WTC11 (cell line): ENCODE measurements around the gene ASB14. TPM values are rescaled to one million over a fixed set of nuclear protein-coding genes. Genes with fewer than 3 reads are reported as not detected.

Experiments
- ATAC-seq: fragments of 200-7000 bp; cut with Tn5 transposase; 2 replicates; pipeline ENCODE4 v1.10.0; 2021; ENCODE audit warnings: mild to moderate bottlenecking, moderate library complexity
- CTCF ChIA-PET: fragments of 300-600 bp; sonication (Branson Sonifier 250); formaldehyde crosslinking; loops from one replicate; lab custom pipeline; 2021; ENCODE audit warnings: antibody characterized with exemption; lab: Charles Lee
- POLR2A ChIA-PET: fragments of 350-600 bp; sonication (Branson Sonifier 250); formaldehyde crosslinking; loops from one replicate; lab custom pipeline; 2021; ENCODE audit warnings: antibody characterized with exemption; lab: Charles Lee
- DNase-seq: peaks from one replicate; pipeline ENCODE4 v3.0.0; 2021; ENCODE audit warnings: low spot score
- H3K27ac Mint-ChIP-seq: 2 replicates; pipeline ENCODE4 v1.8.0; 2021; ENCODE audit warnings: mixed read lengths
- H3K27me3 Mint-ChIP-seq: 2 replicates; pipeline ENCODE4 v1.8.0; 2021; ENCODE audit warnings: low read depth, mild to moderate bottlenecking, moderate library complexity, mixed read lengths
- H3K36me3 Mint-ChIP-seq: 2 replicates; pipeline ENCODE4 v1.8.0; 2021; ENCODE audit warnings: mixed read lengths
- H3K4me1 Mint-ChIP-seq: 2 replicates; pipeline ENCODE4 v1.8.0; 2022; ENCODE audit warnings: mixed read lengths
- H3K4me3 Mint-ChIP-seq: 2 replicates; pipeline ENCODE4 v1.8.0; 2021; ENCODE audit warnings: mild to moderate bottlenecking, moderate library complexity, mixed read lengths
- H3K9me3 Mint-ChIP-seq: 2 replicates; pipeline ENCODE4 v1.8.0; 2021; ENCODE audit warnings: mixed read lengths
- GRHL2 ChIP-seq: fragments of 250-450 bp; sonication (Bioruptor Pico); IDR thresholded peaks from 2 replicates; pipeline ENCODE4 v1.8.0; 2022; ENCODE audit warnings: mild to moderate bottlenecking, moderate library complexity; ENCODE audit not compliant: insufficient replicate concordance, severe bottlenecking
- KAT7 ChIP-seq: sonication (generic); formaldehyde crosslinking; IDR thresholded peaks from 2 replicates; pipeline ENCODE4 v1.8.1; 2023; ENCODE audit warnings: missing genetic modification reagents, mild to moderate bottlenecking, borderline replicate concordance
- NFE2L1 ChIP-seq: sonication (generic); formaldehyde crosslinking; IDR thresholded peaks from 2 replicates; pipeline ENCODE4 v1.8.1; 2023; ENCODE audit warnings: missing genetic modification reagents
- OVOL2 ChIP-seq: fragments of 250-450 bp; sonication (Bioruptor Pico); IDR thresholded peaks from 2 replicates; pipeline ENCODE4 v1.9.0; 2021; ENCODE audit warnings: mild to moderate bottlenecking, borderline replicate concordance
- SMAD3 ChIP-seq: sonication (generic); formaldehyde crosslinking; IDR thresholded peaks from 2 replicates; pipeline ENCODE4 v1.8.0; 2022; ENCODE audit warnings: missing genetic modification reagents, mild to moderate bottlenecking, borderline replicate concordance
- SOX15 ChIP-seq: fragments of 250-450 bp; sonication (Bioruptor Pico); IDR thresholded peaks from 2 replicates; pipeline ENCODE4 v1.9.0; 2021; ENCODE audit warnings: mild to moderate bottlenecking
- SP1 ChIP-seq: sonication (generic); formaldehyde crosslinking; conservative IDR thresholded peaks from 2 replicates; pipeline ENCODE4 v1.8.1; 2022; ENCODE audit warnings: missing genetic modification reagents
- TEAD1 ChIP-seq: sonication (generic); formaldehyde crosslinking; IDR thresholded peaks from 2 replicates; pipeline ENCODE4 v1.8.0; 2022; ENCODE audit warnings: mild to moderate bottlenecking, missing genetic modification reagents
- ZBTB21 ChIP-seq: sonication (generic); formaldehyde crosslinking; IDR thresholded peaks from 2 replicates; pipeline ENCODE4 v1.8.1; 2023; ENCODE audit warnings: mild to moderate bottlenecking, missing genetic modification reagents, borderline replicate concordance
- ZNF416 ChIP-seq: fragments of 250-450 bp; sonication (Bioruptor Pico); IDR thresholded peaks from 2 replicates; pipeline ENCODE4 v1.9.0; 2021; ENCODE audit warnings: mild to moderate bottlenecking, inconsistent platforms
- ZNF671 ChIP-seq: fragments of 250-450 bp; sonication (Bioruptor Pico); IDR thresholded peaks from 2 replicates; pipeline ENCODE4 v1.8.0; 2021; ENCODE audit warnings: mild to moderate bottlenecking
- total RNA-seq: library from RNA; stranded (reverse); gene quantifications from 3 replicates; pipeline ENCODE4 v1.2.3, GENCODE V29; 2021
- TF ChIP-seq, protein P1 (sequence below): sonication (generic); formaldehyde crosslinking; IDR thresholded peaks from 2 replicates; pipeline ENCODE4 v1.8.0; 2022; ENCODE audit warnings: mild to moderate bottlenecking, missing genetic modification reagents
- TF ChIP-seq, protein P2 (sequence below): sonication (generic); formaldehyde crosslinking; IDR thresholded peaks from 2 replicates; pipeline ENCODE4 v1.8.1; 2022; ENCODE audit warnings: low read depth, mild to moderate bottlenecking, moderate library complexity, missing genetic modification reagents, borderline replicate concordance
- TF ChIP-seq, protein P3 (sequence below): sonication (generic); formaldehyde crosslinking; IDR thresholded peaks from 2 replicates; pipeline ENCODE4 v1.8.1; 2023; ENCODE audit warnings: mild to moderate bottlenecking, moderate library complexity, missing genetic modification reagents
- TF ChIP-seq, protein P4 (sequence below): fragments of 250-450 bp; sonication (Bioruptor Pico); IDR thresholded peaks from 2 replicates; pipeline ENCODE4 v1.9.0; 2021; ENCODE audit warnings: mild to moderate bottlenecking, borderline replicate concordance
- TF ChIP-seq, protein P5 (sequence below): sonication (generic); formaldehyde crosslinking; IDR thresholded peaks from 2 replicates; pipeline ENCODE4 v1.8.0; 2022; ENCODE audit warnings: mild to moderate bottlenecking, missing genetic modification reagents
- TF ChIP-seq, protein P6 (sequence below): fragments of 250-450 bp; sonication (Bioruptor Pico); IDR thresholded peaks from 2 replicates; pipeline ENCODE4 v1.9.0; 2021; ENCODE audit warnings: moderate library complexity, mild to moderate bottlenecking, inconsistent platforms, borderline replicate concordance
- TF ChIP-seq, protein P7 (sequence below): sonication (generic); formaldehyde crosslinking; IDR thresholded peaks from 2 replicates; pipeline ENCODE4 v1.8.0; 2023; ENCODE audit warnings: missing genetic modification reagents

Gene ASB14
- total RNA-seq, 1 experiment from 2014 or later, result not detected

DNA sequence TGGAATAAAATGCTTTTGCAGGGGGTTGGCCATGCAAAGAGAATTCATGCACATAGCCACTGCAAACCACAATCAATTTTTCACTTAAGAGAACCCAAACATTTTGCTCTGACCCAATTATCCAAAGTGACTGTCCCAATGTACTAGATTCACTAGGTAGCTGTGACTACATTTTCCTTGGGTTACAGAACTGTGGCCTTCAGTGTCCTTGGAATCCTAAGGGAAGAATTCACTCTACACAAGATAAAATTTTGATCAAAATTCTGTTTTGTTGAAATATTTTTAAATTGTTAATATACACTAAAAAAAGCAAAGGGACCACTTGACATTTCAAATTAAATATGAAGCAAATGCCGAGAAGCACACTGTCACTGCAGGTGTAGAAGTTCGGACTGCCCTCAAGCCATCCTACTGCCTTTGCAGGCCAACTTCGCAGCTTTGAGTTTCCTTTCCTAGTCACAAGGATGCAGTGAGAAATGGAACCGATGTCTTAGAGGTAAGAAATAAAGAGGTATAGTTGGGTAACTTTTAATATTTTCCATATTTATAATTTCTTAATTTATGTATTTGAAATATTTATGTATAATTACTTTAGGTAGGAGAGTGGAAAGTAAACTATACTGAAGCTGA is 527 bp upstream of the ASB14 start:
- no peak for TF ChIP-seq GRHL2
- TF ChIP-seq NFE2L1 (CRISPR knock-in tag), result no peak
- TF ChIP-seq SMAD3 (CRISPR knock-in tag), result no peak
- TF ChIP-seq, all 79 proteins: peak for 0
- no peak for DNase-seq
- no peaks in the 10 kb centered on the region for H3K36me3 Mint-ChIP-seq
- no peak for ATAC-seq
- no peaks in the 10 kb centered on the region for H3K9me3 Mint-ChIP-seq
- H3K4me3 Mint-ChIP-seq, result no peak overlapping the region
- ChIA-PET CTCF (no interaction called here), POLR2A (no interaction called here)
- no peaks in the 10 kb centered on the region for H3K27me3 Mint-ChIP-seq
- H3K27ac Mint-ChIP-seq, result no peak overlapping the region
- H3K4me1 Mint-ChIP-seq, result no peaks in the 10 kb centered on the region

DNA sequence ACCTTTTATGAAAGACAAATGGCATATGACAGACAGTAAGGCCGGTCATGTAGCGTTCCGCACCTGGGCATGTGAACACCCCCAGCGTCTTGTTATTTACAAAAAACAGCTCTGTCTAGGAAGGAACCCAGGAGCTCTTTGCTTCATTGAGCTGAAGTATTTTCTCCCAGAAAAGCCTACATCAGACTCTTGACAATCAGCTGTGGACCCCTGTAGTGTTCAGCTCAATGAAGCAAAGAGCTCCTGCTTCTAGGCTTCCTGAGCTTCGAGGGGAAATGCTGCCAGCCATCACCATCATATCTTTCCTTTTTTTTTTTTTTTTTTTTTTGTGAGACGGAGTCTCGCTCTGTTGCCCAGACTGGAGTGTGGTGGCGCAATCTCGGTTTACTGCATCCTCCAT is 4.1 kb downstream of the ASB14 start:
- H3K4me3 Mint-ChIP-seq, result no peak overlapping the region
- no peaks in the 10 kb centered on the region; the same call in 1 of the 2 replicates for H3K36me3 Mint-ChIP-seq
- peaks cover 15% of the 10 kb centered on the region for H3K9me3 Mint-ChIP-seq
- CTCF ChIA-PET, result interaction anchor here (1.9 kb wide), 1 partner anchor 109 kb away, joined by 8 read pairs; no protein-coding TSS in a partner anchor
- H3K27ac Mint-ChIP-seq, result no peak overlapping the region
- ATAC-seq (no peak), DNase-seq (no peak)
- no peaks in the 10 kb centered on the region for H3K27me3 Mint-ChIP-seq
- H3K4me1 Mint-ChIP-seq, result no peaks in the 10 kb centered on the region
- POLR2A ChIA-PET, result no interaction called here
- TF ChIP-seq, protein P1, sequence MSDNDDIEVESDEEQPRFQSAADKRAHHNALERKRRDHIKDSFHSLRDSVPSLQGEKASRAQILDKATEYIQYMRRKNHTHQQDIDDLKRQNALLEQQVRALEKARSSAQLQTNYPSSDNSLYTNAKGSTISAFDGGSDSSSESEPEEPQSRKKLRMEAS (CRISPR knock-in tag), result no peak
- TF ChIP-seq SP1 (no peak), ZNF671 (CRISPR knock-in tag) (no peak), ZNF416 (CRISPR knock-in tag) (no peak), TEAD1 (CRISPR knock-in tag) (no peak)
- TF ChIP-seq, protein P2, sequence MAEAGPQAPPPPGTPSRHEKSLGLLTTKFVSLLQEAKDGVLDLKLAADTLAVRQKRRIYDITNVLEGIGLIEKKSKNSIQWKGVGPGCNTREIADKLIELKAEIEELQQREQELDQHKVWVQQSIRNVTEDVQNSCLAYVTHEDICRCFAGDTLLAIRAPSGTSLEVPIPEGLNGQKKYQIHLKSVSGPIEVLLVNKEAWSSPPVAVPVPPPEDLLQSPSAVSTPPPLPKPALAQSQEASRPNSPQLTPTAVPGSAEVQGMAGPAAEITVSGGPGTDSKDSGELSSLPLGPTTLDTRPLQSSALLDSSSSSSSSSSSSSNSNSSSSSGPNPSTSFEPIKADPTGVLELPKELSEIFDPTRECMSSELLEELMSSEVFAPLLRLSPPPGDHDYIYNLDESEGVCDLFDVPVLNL, result no peak
- TF ChIP-seq, protein P3, sequence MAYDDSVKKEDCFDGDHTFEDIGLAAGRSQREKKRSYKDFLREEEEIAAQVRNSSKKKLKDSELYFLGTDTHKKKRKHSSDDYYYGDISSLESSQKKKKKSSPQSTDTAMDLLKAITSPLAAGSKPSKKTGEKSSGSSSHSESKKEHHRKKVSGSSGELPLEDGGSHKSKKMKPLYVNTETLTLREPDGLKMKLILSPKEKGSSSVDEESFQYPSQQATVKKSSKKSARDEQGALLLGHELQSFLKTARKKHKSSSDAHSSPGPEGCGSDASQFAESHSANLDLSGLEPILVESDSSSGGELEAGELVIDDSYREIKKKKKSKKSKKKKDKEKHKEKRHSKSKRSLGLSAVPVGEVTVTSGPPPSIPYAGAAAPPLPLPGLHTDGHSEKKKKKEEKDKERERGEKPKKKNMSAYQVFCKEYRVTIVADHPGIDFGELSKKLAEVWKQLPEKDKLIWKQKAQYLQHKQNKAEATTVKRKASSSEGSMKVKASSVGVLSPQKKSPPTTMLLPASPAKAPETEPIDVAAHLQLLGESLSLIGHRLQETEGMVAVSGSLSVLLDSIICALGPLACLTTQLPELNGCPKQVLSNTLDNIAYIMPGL (CRISPR knock-in tag), result no peak
- TF ChIP-seq, protein P4, sequence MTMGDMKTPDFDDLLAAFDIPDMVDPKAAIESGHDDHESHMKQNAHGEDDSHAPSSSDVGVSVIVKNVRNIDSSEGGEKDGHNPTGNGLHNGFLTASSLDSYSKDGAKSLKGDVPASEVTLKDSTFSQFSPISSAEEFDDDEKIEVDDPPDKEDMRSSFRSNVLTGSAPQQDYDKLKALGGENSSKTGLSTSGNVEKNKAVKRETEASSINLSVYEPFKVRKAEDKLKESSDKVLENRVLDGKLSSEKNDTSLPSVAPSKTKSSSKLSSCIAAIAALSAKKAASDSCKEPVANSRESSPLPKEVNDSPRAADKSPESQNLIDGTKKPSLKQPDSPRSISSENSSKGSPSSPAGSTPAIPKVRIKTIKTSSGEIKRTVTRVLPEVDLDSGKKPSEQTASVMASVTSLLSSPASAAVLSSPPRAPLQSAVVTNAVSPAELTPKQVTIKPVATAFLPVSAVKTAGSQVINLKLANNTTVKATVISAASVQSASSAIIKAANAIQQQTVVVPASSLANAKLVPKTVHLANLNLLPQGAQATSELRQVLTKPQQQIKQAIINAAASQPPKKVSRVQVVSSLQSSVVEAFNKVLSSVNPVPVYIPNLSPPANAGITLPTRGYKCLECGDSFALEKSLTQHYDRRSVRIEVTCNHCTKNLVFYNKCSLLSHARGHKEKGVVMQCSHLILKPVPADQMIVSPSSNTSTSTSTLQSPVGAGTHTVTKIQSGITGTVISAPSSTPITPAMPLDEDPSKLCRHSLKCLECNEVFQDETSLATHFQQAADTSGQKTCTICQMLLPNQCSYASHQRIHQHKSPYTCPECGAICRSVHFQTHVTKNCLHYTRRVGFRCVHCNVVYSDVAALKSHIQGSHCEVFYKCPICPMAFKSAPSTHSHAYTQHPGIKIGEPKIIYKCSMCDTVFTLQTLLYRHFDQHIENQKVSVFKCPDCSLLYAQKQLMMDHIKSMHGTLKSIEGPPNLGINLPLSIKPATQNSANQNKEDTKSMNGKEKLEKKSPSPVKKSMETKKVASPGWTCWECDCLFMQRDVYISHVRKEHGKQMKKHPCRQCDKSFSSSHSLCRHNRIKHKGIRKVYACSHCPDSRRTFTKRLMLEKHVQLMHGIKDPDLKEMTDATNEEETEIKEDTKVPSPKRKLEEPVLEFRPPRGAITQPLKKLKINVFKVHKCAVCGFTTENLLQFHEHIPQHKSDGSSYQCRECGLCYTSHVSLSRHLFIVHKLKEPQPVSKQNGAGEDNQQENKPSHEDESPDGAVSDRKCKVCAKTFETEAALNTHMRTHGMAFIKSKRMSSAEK (CRISPR knock-in tag), result no peak

DNA sequence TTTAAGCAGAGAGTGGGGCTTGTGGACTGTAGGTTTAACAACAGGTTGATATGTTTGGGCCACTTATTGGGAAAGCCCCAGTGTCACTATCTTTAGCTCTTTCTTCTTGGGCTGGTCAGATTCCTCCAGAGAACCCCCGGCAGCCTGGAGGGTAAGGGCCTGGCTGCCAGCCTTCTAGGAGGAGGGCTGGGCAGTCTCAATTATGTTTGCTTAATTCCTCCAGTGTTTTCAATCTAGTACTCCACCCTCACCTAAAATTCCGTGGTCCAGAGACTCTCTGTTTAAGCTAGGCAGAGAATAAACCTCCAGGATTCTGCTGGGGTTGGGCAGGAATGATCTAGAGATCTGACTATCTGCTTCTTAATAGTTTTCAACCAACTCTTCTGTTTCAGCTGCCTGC is 5.3 kb downstream of the ASB14 start:
- Mint-ChIP-seq H3K36me3 (no peaks in the 10 kb centered on the region; the same call in 1 of the 2 replicates), H3K9me3 (peaks cover 15% of the 10 kb centered on the region), H3K27me3 (no peaks in the 10 kb centered on the region), H3K27ac (no peak overlapping the region), H3K4me1 (no peaks in the 10 kb centered on the region), H3K4me3 (no peak overlapping the region)
- no peak for DNase-seq
- ChIA-PET POLR2A (no interaction called here), CTCF (interaction anchor here (1.9 kb wide), 1 partner anchor 110 kb away, joined by 8 read pairs; no protein-coding TSS in a partner anchor)
- ATAC-seq, result no peak
- TF ChIP-seq SOX15 (CRISPR knock-in tag), result no peak
- TF ChIP-seq ZBTB21, result no peak
- TF ChIP-seq, protein P5, sequence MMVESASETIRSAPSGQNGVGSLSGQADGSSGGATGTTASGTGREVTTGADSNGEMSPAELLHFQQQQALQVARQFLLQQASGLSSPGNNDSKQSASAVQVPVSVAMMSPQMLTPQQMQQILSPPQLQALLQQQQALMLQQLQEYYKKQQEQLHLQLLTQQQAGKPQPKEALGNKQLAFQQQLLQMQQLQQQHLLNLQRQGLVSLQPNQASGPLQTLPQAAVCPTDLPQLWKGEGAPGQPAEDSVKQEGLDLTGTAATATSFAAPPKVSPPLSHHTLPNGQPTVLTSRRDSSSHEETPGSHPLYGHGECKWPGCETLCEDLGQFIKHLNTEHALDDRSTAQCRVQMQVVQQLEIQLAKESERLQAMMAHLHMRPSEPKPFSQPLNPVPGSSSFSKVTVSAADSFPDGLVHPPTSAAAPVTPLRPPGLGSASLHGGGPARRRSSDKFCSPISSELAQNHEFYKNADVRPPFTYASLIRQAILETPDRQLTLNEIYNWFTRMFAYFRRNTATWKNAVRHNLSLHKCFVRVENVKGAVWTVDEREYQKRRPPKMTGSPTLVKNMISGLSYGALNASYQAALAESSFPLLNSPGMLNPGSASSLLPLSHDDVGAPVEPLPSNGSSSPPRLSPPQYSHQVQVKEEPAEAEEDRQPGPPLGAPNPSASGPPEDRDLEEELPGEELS (CRISPR knock-in tag), result no peak
- TF ChIP-seq, protein P3 (CRISPR knock-in tag), result no peak
- no peak for TF ChIP-seq KAT7 (CRISPR knock-in tag)
- TF ChIP-seq OVOL2 (CRISPR knock-in tag), result no peak
- TF ChIP-seq, protein P6, sequence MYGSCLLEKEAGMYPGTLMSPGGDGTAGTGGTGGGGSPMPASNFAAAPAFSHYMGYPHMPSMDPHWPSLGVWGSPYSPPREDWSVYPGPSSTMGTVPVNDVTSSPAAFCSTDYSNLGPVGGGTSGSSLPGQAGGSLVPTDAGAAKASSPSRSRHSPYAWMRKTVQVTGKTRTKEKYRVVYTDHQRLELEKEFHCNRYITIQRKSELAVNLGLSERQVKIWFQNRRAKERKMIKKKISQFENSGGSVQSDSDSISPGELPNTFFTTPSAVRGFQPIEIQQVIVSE (CRISPR knock-in tag), result no peak
- TF ChIP-seq, protein P7, sequence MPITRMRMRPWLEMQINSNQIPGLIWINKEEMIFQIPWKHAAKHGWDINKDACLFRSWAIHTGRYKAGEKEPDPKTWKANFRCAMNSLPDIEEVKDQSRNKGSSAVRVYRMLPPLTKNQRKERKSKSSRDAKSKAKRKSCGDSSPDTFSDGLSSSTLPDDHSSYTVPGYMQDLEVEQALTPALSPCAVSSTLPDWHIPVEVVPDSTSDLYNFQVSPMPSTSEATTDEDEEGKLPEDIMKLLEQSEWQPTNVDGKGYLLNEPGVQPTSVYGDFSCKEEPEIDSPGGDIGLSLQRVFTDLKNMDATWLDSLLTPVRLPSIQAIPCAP (CRISPR knock-in tag), result no peak
